ENCODE data around the gene CLBA1. TPM values are rescaled to one million over a fixed set of nuclear protein-coding genes. Genes with fewer than 3 reads are reported as not detected.

The CLBA1 gene
- total RNA-seq, 1 experiment from 2014 or later = 14.3 TPM

- H3K4me3 ChIP-seq (ENCODE audit: low read depth, low read length, poor library complexity, severe bottlenecking) = no peak overlapping the region
- H3K9me3 ChIP-seq (ENCODE audit: low read depth, low read length, poor library complexity, severe bottlenecking) = no peaks in the 10 kb centered on the region
- peak; percentile 76 for DNase-seq (ENCODE audit: low spot score)
- intact Hi-C loops (cut with micrococcal nuclease; ENCODE audit: unreplicated experiment) = loop anchor here (1.0 kb wide), 1 partner anchor 69 kb away; no protein-coding TSS in a partner anchor
- ChIA-PET POLR2A (ENCODE audit: low non-redundant PET) (no interaction called here), CTCF (interaction anchor here (0.6 to 1.5 kb wide), 3 partner anchors 9 to 69 kb away, joined by 3 to 13 read pairs (median 4); partner anchors contain the start of gene CLBA1)
- TF ChIP-seq CTCF (conservative IDR thresholded peaks at IDR 0.05; ENCODE audit: low read depth, low read length) = peak; percentile 87
- TF ChIP-seq EZH2 (IDR thresholded peaks at IDR 0.05; ENCODE audit: borderline replicate concordance, low read depth, low read length, poor library complexity, severe bottlenecking) = no peak
- H3K27me3 ChIP-seq (replicated peaks; ENCODE audit: insufficient read depth, low read depth, low read length, poor library complexity) = no peaks in the 10 kb centered on the region
- H3K4me1 ChIP-seq (ENCODE audit: insufficient read depth, low read length, poor library complexity, severe bottlenecking) = peaks cover 8% of the 10 kb centered on the region
- no peaks in the 10 kb centered on the region for H3K36me3 ChIP-seq (ENCODE audit: insufficient read depth, low read length, poor library complexity, severe bottlenecking)
- no TSS peak for BruUV-seq (replicated peaks)
- H3K27ac ChIP-seq (ENCODE audit: low read depth, low read length, poor library complexity, severe bottlenecking) = no peak overlapping the region
Observed at GRCh38 chr14:104976198-104977007, 9.2 kb upstream of the CLBA1 start.

- peak overlapping the region; percentile 51 for H3K4me3 ChIP-seq (ENCODE audit: low read depth, low read length, poor library complexity, severe bottlenecking)
- TF ChIP-seq EZH2 (IDR thresholded peaks at IDR 0.05; ENCODE audit: borderline replicate concordance, low read depth, low read length, poor library complexity, severe bottlenecking) (no peak), CTCF (conservative IDR thresholded peaks at IDR 0.05; ENCODE audit: low read depth, low read length) (no peak)
- no peak for DNase-seq (ENCODE audit: low spot score)
- H3K27me3 ChIP-seq (replicated peaks; ENCODE audit: insufficient read depth, low read depth, low read length, poor library complexity) = no peaks in the 10 kb centered on the region
- H3K36me3 ChIP-seq (ENCODE audit: insufficient read depth, low read length, poor library complexity, severe bottlenecking) = no peaks in the 10 kb centered on the region
- CTCF ChIA-PET = no interaction called here
- no TSS peak for BruUV-seq (replicated peaks)
- intact Hi-C loops (cut with micrococcal nuclease; ENCODE audit: unreplicated experiment) = no loop called here
- peaks cover 8% of the 10 kb centered on the region for H3K4me1 ChIP-seq (ENCODE audit: insufficient read depth, low read length, poor library complexity, severe bottlenecking)
- no peak overlapping the region for H3K27ac ChIP-seq (ENCODE audit: low read depth, low read length, poor library complexity, severe bottlenecking)
- H3K9me3 ChIP-seq (ENCODE audit: low read depth, low read length, poor library complexity, severe bottlenecking) = no peaks in the 10 kb centered on the region
- POLR2A ChIA-PET (ENCODE audit: low non-redundant PET) = no interaction called here
Observed at GRCh38 chr14:104977008-104977680, 8.4 kb upstream of the CLBA1 start.

GRCh38 chr14:104977681-104978653 lies 7.6 kb upstream of the CLBA1 start, which contains the start of gene AHNAK2:
AHNAK2 (minus strand) TSS chr14:104978374; CDS start chr14:104978237, 137 bp downstream.
- BruUV-seq (replicated peaks) = no TSS peak
- POLR2A ChIA-PET (ENCODE audit: low non-redundant PET) = interaction anchor here (0.6 kb wide), 1 partner anchor 108 kb away, joined by 3 read pairs; no protein-coding TSS in a partner anchor
- intact Hi-C loops (cut with micrococcal nuclease; ENCODE audit: unreplicated experiment) = no loop called here

More at GRCh38 chr14:104977681-104978653, 7.6 kb upstream of the CLBA1 start, which contains the start of gene AHNAK2:
- CTCF ChIA-PET = no interaction called here
- H3K4me3 ChIP-seq (ENCODE audit: low read depth, low read length, poor library complexity, severe bottlenecking) = peak within 1 kb of the TSS; percentile 51
- peak; percentile 76 for DNase-seq (ENCODE audit: low spot score)
- no peaks in the 10 kb centered on the region for H3K9me3 ChIP-seq (ENCODE audit: low read depth, low read length, poor library complexity, severe bottlenecking)
- no peak within 1 kb of the TSS for H3K27ac ChIP-seq (ENCODE audit: low read depth, low read length, poor library complexity, severe bottlenecking)
- no peaks in the 10 kb centered on the region for H3K27me3 ChIP-seq (replicated peaks; ENCODE audit: insufficient read depth, low read depth, low read length, poor library complexity)
- H3K4me1 ChIP-seq (ENCODE audit: insufficient read depth, low read length, poor library complexity, severe bottlenecking) = peaks cover 8% of the 10 kb centered on the region
- H3K36me3 ChIP-seq (ENCODE audit: insufficient read depth, low read length, poor library complexity, severe bottlenecking) = no peaks in the 10 kb centered on the region
- TF ChIP-seq EZH2 (IDR thresholded peaks at IDR 0.05; ENCODE audit: borderline replicate concordance, low read depth, low read length, poor library complexity, severe bottlenecking) (no peak), CTCF (conservative IDR thresholded peaks at IDR 0.05; ENCODE audit: low read depth, low read length) (no peak)

Data from A673 (cell line).